GM23248 (cell line): ENCODE measurements around the gene POC5. TPM values are rescaled to one million over a fixed set of nuclear protein-coding genes. Genes with fewer than 3 reads are reported as not detected.

Experiments used
- DNase-seq: peaks from one replicate; pipeline ENCODE4 v3.0.0-alpha.2; 2015
- H2AFZ ChIP-seq: fragments of 200-600 bp; sonication (generic); 2 replicates; pipeline ENCODE4 v1.6.1; 2016; ENCODE audit warnings: antibody characterized with exemption
- H3F3A ChIP-seq: fragments of 200-600 bp; sonication (generic); 2 replicates; pipeline ENCODE4 v1.6.1; 2016; ENCODE audit warnings: mild to moderate bottlenecking, antibody characterized with exemption, mixed run types; ENCODE audit not compliant: insufficient read depth
- H3K27ac ChIP-seq: fragments of 200-600 bp; sonication (generic); 2 replicates; pipeline ENCODE4 v1.5.1; 2016; ENCODE audit warnings: mild to moderate bottlenecking
- H3K27me3 ChIP-seq: fragments of 200-600 bp; sonication (generic); replicated peaks from 2 replicates; pipeline ENCODE4 v1.6.1; 2016; ENCODE audit warnings: mild to moderate bottlenecking; ENCODE audit not compliant: insufficient read depth
- H3K36me3 ChIP-seq: fragments of 200-600 bp; sonication (generic); 2 replicates; pipeline ENCODE4 v1.6.1; 2016; ENCODE audit warnings: low read depth, mild to moderate bottlenecking
- H3K4me1 ChIP-seq: fragments of 200-600 bp; sonication (generic); 2 replicates; pipeline ENCODE4 v1.6.1; 2016; ENCODE audit warnings: mild to moderate bottlenecking; ENCODE audit not compliant: insufficient read depth
- H3K4me2 ChIP-seq: fragments of 200-600 bp; sonication (generic); one replicate; pipeline ENCODE4 v1.6.1; 2016; ENCODE audit warnings: mild to moderate bottlenecking; ENCODE audit not compliant: unreplicated experiment
- H3K4me3 ChIP-seq: fragments of 200-600 bp; sonication (generic); 2 replicates; pipeline ENCODE4 v1.5.1; 2016; ENCODE audit warnings: mild to moderate bottlenecking
- H3K79me2 ChIP-seq: fragments of 200-600 bp; sonication (generic); 2 replicates; pipeline ENCODE4 v1.6.1; 2016; ENCODE audit warnings: mild to moderate bottlenecking; ENCODE audit not compliant: insufficient read depth
- H3K9ac ChIP-seq: fragments of 200-600 bp; sonication (generic); 2 replicates; pipeline ENCODE4 v1.6.1; 2016; ENCODE audit warnings: mild to moderate bottlenecking
- H3K9me2 ChIP-seq: fragments of 200-600 bp; sonication (generic); 2 replicates; pipeline ENCODE4 v1.6.1; 2016; ENCODE audit warnings: mixed run types, mild to moderate bottlenecking, moderate library complexity; ENCODE audit not compliant: insufficient read depth
- H3K9me3 ChIP-seq: fragments of 200-600 bp; sonication (generic); one replicate; pipeline ENCODE4 v1.6.1; 2017; ENCODE audit warnings: low read depth
- H4K20me1 ChIP-seq: fragments of 200-600 bp; sonication (generic); 2 replicates; pipeline ENCODE4 v1.6.0; 2016; ENCODE audit not compliant: insufficient read depth
- EZH2 ChIP-seq: fragments of 200-600 bp; sonication (generic); IDR thresholded peaks from 2 replicates; pipeline ENCODE4 v1.6.1; 2018; ENCODE audit warnings: antibody characterized with exemption, mild to moderate bottlenecking; ENCODE audit not compliant: insufficient read depth, poor library complexity, severe bottlenecking
- EZH2phosphoT487 ChIP-seq: fragments of 200-600 bp; sonication (generic); IDR thresholded peaks from 2 replicates; pipeline ENCODE4 v1.6.1; 2018; ENCODE audit warnings: antibody characterized with exemption, moderate library complexity, mild to moderate bottlenecking, low read depth; ENCODE audit not compliant: insufficient read depth
- WGBS, 2 experiments: methylation state at CpG; one replicate each; pipeline ENCODE4 v1.1.6; 2015 to 2017; ENCODE audit warnings: low lambda C conversion rate in 2 of 2, low coverage in 1 of 2; ENCODE audit errors: missing lambda C conversion rate in 2 of 2; 5-methylcytosine and 5-hydroxymethylcytosine counted together
- in situ Hi-C: fragments of 300-500 bp; cut with MboI; formaldehyde crosslinking; loops from 2 replicates; pipeline ENCODE4 v1.15.0; 2020
- polyA plus RNA-seq: library from polyadenylated mRNA; unstranded; fragments of >200 nt; fragmentation: Nextera tagmentation; extraction: Ambion mirVana; gene quantifications from 2 replicates; pipeline ENCODE4 v1.2.1, GENCODE V29; 2016
- small RNA-seq: library from RNA; depleted of rRNA; stranded (forward); fragments of <200 nt; gene quantifications from one replicate; pipeline ENCODE3, GENCODE V24; 2014; ENCODE audit warnings: low read depth, low replicate concordance
- total RNA-seq: library from RNA; depleted of rRNA; stranded (reverse); fragments of >200 nt; shearing (Covaris generic); gene quantifications from 2 replicates; pipeline ENCODE4 v1.2.3, GENCODE V29; 2014; rRNA removed

POC5 gene
- total and polyA plus RNA-seq, 2 experiments from 2014 or later, result 7.9 to 17.4 TPM

- no peak overlapping the region for H3K27ac ChIP-seq
- no peak overlapping the region for H3K4me2 ChIP-seq
- in situ Hi-C loops, result no loop called here
- no peak overlapping the region for H2AFZ ChIP-seq
- H3K27me3 ChIP-seq, result no peaks in the 10 kb centered on the region
- no peak for DNase-seq
- H3K79me2 ChIP-seq, result no peaks in the 10 kb centered on the region
- H3K4me1 ChIP-seq, result peaks cover 6% of the 10 kb centered on the region; the same call in 1 of the 2 replicates
- no peaks in the 10 kb centered on the region for H4K20me1 ChIP-seq
- H3K36me3 ChIP-seq, result no peaks in the 10 kb centered on the region
- H3K9me2 ChIP-seq, result no peaks in the 10 kb centered on the region
- TF ChIP-seq EZH2phosphoT487 (no peak), EZH2 (no peak)
- H3K9ac ChIP-seq, result no peak overlapping the region
- no peaks in the 10 kb centered on the region for H3F3A ChIP-seq
- 100% methylated on average over 1 of the region's 1 CpG for WGBS, 2 experiments
- no peaks in the 10 kb centered on the region for H3K9me3 ChIP-seq
- no peak overlapping the region for H3K4me3 ChIP-seq
Observed at GRCh38 chr5:75627801-75628200, 89.4 kb downstream of the POC5 start.

GRCh38 chr5:75626959-75627358, 90.3 kb downstream of the POC5 start:
- no peaks in the 10 kb centered on the region for H4K20me1 ChIP-seq
- H2AFZ ChIP-seq, result no peak overlapping the region
- H3K9ac ChIP-seq, result no peak overlapping the region
- no peaks in the 10 kb centered on the region for H3K9me2 ChIP-seq
- no peaks in the 10 kb centered on the region for H3K36me3 ChIP-seq
- peaks cover 6% of the 10 kb centered on the region; the same call in 1 of the 2 replicates for H3K4me1 ChIP-seq
- no peak overlapping the region for H3K27ac ChIP-seq
- no peak overlapping the region for H3K4me2 ChIP-seq
- no peak for DNase-seq
- no peak overlapping the region for H3K4me3 ChIP-seq
- in situ Hi-C loops, result no loop called here
- no peaks in the 10 kb centered on the region for H3K27me3 ChIP-seq
- no peaks in the 10 kb centered on the region for H3K9me3 ChIP-seq
- TF ChIP-seq EZH2 (no peak), EZH2phosphoT487 (no peak)
- H3K79me2 ChIP-seq, result no peaks in the 10 kb centered on the region
- no peaks in the 10 kb centered on the region for H3F3A ChIP-seq

Small RNAs within 50 kb of the gene (small RNA-seq; reads per million reads assigned to genes)
- gene RNU6-680P, result not detected

Other genes with a start within 250 kb of the POC5 start
- gene CERT1, start 205.8 kb downstream of the POC5 start, total RNA-seq, result 8.1 and 17.3 TPM in 2 replicates
- 14.1 and 15.2 TPM in 2 replicates for gene CERT1, start 205.8 kb downstream of the POC5 start, polyA plus RNA-seq
- 20.7 and 25.7 TPM in 2 replicates for gene POLK, start 205.5 kb downstream of the POC5 start, total RNA-seq
- 22.2 and 24.2 TPM in 2 replicates for gene POLK, start 205.5 kb downstream of the POC5 start, polyA plus RNA-seq
- gene ANKDD1B, start 106.0 kb downstream of the POC5 start, total RNA-seq, result 1.9 TPM in 1 of 2 replicates, not detected in the other
- gene ANKDD1B, start 106.0 kb downstream of the POC5 start, polyA plus RNA-seq, result 0.15 and 0.20 TPM in 2 replicates